Eye (tissue), 1 donor: Measurements from ENCODE around the gene IFNA10.
"Not testable (repeated sequence)": the region's sequence is repeated elsewhere in the genome, so short reads cannot be mapped to it uniquely, and the experiment has no call there.

Source experiments
- DNase-seq: peaks from one replicate; pipeline ENCODE4 v3.0.0-alpha.2; 2015

Gene IFNA10

GRCh38 chr9:21207043-21207442 lies at the start of gene IFNA10:
Gene IFNA10, minus strand, starts transcription at chr9:21207143. Its CDS starts 46 bp downstream, at chr9:21207097.
- not testable (repeated sequence) for DNase-seq

GRCh38 chr9:21255538-21256212 lies 48.7 kb upstream of the IFNA10 start:
- DNase-seq: no peak

- DNase-seq: peak; percentile 70
Measured at GRCh38 chr9:21252721-21253547, 46.0 kb upstream of the IFNA10 start.

GRCh38 chr9:21251638-21252037 lies 44.7 kb upstream of the IFNA10 start:
- no peak for DNase-seq

GRCh38 chr9:21251190-21251589 lies 44.2 kb upstream of the IFNA10 start:
- no peak for DNase-seq

- DNase-seq: no peak
Measured at GRCh38 chr9:21244836-21245235, 37.9 kb upstream of the IFNA10 start.

- DNase-seq: no peak
Measured at GRCh38 chr9:21239911-21240310, 33.0 kb upstream of the IFNA10 start, which contains the start of gene IFNA14. Gene IFNA14, minus strand, starts transcription at chr9:21240005. Its CDS starts 70 bp downstream, at chr9:21239935.

GRCh38 chr9:21236360-21236714 lies 29.4 kb upstream of the IFNA10 start:
- DNase-seq: not testable (repeated sequence)

- DNase-seq: peak; percentile 54
Measured at GRCh38 chr9:21235468-21236359, 28.8 kb upstream of the IFNA10 start.

GRCh38 chr9:21234153-21234687 lies 27.3 kb upstream of the IFNA10 start:
- no peak for DNase-seq

GRCh38 chr9:21233258-21233657 lies 26.3 kb upstream of the IFNA10 start:
- no peak for DNase-seq

GRCh38 chr9:21228122-21228521 lies 21.2 kb upstream of the IFNA10 start, which contains the start of gene IFNA17:
Gene IFNA17, minus strand, starts transcription at chr9:21228222. Its CDS starts 49 bp downstream, at chr9:21228173.
- no peak for DNase-seq

GRCh38 chr9:21217211-21217610 lies 10.3 kb upstream of the IFNA10 start, which contains the start of gene IFNA16:
Gene IFNA16, minus strand, starts transcription at chr9:21217311. Its CDS starts 6 bp downstream, at chr9:21217305.
- not testable (repeated sequence) for DNase-seq

GRCh38 chr9:21213411-21214326 lies 6.7 kb upstream of the IFNA10 start:
- not testable (repeated sequence) for DNase-seq

GRCh38 chr9:21212160-21212559 lies 5.2 kb upstream of the IFNA10 start:
- not testable (repeated sequence) for DNase-seq

GRCh38 chr9:21210782-21211181 lies 3.8 kb upstream of the IFNA10 start:
- not testable (repeated sequence) for DNase-seq

GRCh38 chr9:21210311-21210710 lies 3.4 kb upstream of the IFNA10 start:
- no peak for DNase-seq

- no peak for DNase-seq
Measured at GRCh38 chr9:21205204-21205603, 1.7 kb downstream of the IFNA10 start.

GRCh38 chr9:21202105-21202504 lies 4.8 kb downstream of the IFNA10 start, which contains the start of gene IFNA7:
Gene IFNA7, minus strand, starts transcription at chr9:21202205. Its CDS starts 40 bp downstream, at chr9:21202165.
- not testable (repeated sequence) for DNase-seq

GRCh38 chr9:21194867-21195776 lies 11.8 kb downstream of the IFNA10 start:
- DNase-seq: peak; percentile 23
